Body of pancreas (tissue), 4 donors: ENCODE results near the gene ARIH1.

Experiments
- CTCF ChIP-seq, 7 experiments: fragments of 450-650 bp in 4 of 7; fragments of 200-600 bp in 3 of 7; sonication (generic) in 3 of 7; IDR thresholded peaks; one replicate each; pipeline ENCODE4 v1.5.1; 2016 to 2019; ENCODE audit warnings: antibody characterized with exemption in 7 of 7
- POLR2A ChIP-seq, 3 donors: fragments of 450-650 bp; IDR thresholded peaks; one replicate each; pipeline ENCODE4 v1.6.1; 2016; ENCODE audit warnings: antibody characterized with exemption in 3 of 3, mild to moderate bottlenecking in 2 of 3

GRCh38 chr15:72460402-72460801 lies 13.7 kb upstream of the ARIH1 start:
- TF ChIP-seq CTCF (IDR thresholded peaks at IDR 0.05) (no peak), POLR2A (IDR thresholded peaks at IDR 0.05) (no peak)
